GM12872 (cell line): ENCODE measurements around the gene FYN.

Experiments
- TF ChIP-seq, protein P1 (sequence below): IDR thresholded peaks from 3 replicates; pipeline ENCODE4 v1.5.1; 2011; ENCODE audit warnings: low read depth, mild to moderate bottlenecking, low read length, moderate library complexity; ENCODE audit not compliant: insufficient read depth

The FYN gene

DNA sequence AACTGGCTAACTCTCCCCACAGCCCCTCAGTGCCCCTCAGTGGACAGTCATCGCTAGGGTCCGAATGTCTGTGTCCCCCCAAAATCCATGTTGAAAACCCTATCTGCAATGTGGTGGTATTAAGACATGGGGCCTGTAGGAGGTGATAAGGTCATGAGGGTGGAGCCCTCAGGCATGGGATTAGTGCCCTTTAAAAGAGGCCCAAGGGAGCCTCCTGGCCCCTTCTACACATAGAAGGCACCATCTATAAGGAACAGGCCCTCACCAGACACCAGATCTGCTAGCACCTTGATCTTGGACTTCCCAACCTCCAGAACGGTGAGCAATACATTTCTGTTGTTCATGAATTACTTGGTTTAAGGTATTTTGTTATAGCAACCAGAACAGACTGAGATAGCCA is 260.9 kb downstream of the FYN start:
- TF ChIP-seq, protein P1, sequence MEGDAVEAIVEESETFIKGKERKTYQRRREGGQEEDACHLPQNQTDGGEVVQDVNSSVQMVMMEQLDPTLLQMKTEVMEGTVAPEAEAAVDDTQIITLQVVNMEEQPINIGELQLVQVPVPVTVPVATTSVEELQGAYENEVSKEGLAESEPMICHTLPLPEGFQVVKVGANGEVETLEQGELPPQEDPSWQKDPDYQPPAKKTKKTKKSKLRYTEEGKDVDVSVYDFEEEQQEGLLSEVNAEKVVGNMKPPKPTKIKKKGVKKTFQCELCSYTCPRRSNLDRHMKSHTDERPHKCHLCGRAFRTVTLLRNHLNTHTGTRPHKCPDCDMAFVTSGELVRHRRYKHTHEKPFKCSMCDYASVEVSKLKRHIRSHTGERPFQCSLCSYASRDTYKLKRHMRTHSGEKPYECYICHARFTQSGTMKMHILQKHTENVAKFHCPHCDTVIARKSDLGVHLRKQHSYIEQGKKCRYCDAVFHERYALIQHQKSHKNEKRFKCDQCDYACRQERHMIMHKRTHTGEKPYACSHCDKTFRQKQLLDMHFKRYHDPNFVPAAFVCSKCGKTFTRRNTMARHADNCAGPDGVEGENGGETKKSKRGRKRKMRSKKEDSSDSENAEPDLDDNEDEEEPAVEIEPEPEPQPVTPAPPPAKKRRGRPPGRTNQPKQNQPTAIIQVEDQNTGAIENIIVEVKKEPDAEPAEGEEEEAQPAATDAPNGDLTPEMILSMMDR, result no peak

DNA sequence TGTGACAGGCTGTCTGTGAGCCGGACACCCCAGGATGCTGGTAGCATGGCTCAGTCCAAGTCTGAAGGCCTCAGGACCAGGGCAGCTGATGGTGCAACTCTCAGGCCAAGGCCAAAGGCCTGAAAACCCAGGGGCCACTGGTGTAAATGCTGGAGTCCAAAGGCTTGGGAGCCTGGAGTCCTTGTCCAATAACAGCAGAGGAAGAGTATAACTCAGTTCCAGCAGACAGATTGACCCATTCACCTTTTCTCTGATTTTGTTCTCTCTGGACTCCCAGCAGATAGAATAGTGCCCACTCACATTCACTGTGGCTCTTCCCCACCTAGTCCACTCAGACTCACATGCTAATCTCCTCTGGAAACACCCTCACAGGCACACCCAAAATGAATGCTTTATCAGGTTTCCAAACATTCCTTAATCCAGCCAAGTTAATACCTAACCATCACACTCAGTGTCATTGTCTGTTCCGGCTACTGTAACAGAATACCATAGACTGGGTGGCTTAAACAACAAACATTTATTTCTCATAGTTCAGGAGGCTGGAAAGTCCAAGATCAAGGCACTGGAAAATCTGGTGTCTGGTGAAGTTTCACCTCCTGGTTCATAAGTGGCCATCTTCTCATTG is 262.6 kb downstream of the FYN start:
- TF ChIP-seq, protein P1, result no peak
